Kidney (tissue), 14 donors: ENCODE measurements around the gene DUSP10. TPM values are rescaled to one million over a fixed set of nuclear protein-coding genes. Genes with fewer than 3 reads are reported as not detected.

Experiments used
- DNase-seq, 5 donors: peaks; one replicate each; pipeline ENCODE4 v3.0.0-alpha.2; 2013 to 2020
- FAIRE-seq: peaks from 2 replicates; lab custom pipeline; 2012; peaks lifted over from hg19 to GRCh38; lab: Jason Lieb, UNC
- H3K27ac ChIP-seq, 2 donors: one replicate each; pipeline ENCODE4 v1.7.0; 2013; ENCODE audit warnings: low read depth in 2 of 2, low read length in 2 of 2, inconsistent platforms in 1 of 2
- H3K27me3 ChIP-seq: one replicate; pipeline ENCODE4 v1.7.1; 2013; ENCODE audit warnings: low read length, inconsistent platforms; ENCODE audit not compliant: control insufficient read depth, insufficient read depth
- H3K36me3 ChIP-seq, 3 donors: one replicate each; pipeline versions ENCODE4 v1.7.0 to v1.7.1; 2013; ENCODE audit warnings: low read length in 3 of 3, control low read depth in 1 of 3, inconsistent platforms in 1 of 3; ENCODE audit not compliant: insufficient read depth in 3 of 3, control insufficient read depth in 2 of 3
- H3K4me1 ChIP-seq, 3 donors: one replicate each; pipeline versions ENCODE4 v1.7.0 to v1.7.1; 2013; ENCODE audit warnings: low read length in 3 of 3, inconsistent platforms in 1 of 3, low read depth in 1 of 3; ENCODE audit not compliant: control insufficient read depth in 2 of 3, insufficient read depth in 2 of 3
- H3K4me3 ChIP-seq, 3 donors: one replicate each; pipeline versions ENCODE4 v1.7.0 to v1.8.1; 2013; ENCODE audit warnings: low read length in 3 of 3, control low read depth in 1 of 3, inconsistent platforms in 1 of 3
- H3K9ac ChIP-seq, 3 donors: one replicate each; pipeline versions ENCODE4 v1.7.0 to v1.7.1; 2013; ENCODE audit warnings: low read length in 3 of 3, control low read depth in 1 of 3, inconsistent platforms in 1 of 3
- H3K9me3 ChIP-seq, 3 donors: one replicate each; pipeline versions ENCODE4 v1.7.0 to v1.7.1; 2013; ENCODE audit warnings: low read length in 3 of 3, control low read depth in 1 of 3, inconsistent platforms in 1 of 3; ENCODE audit not compliant: control insufficient read depth in 2 of 3, insufficient read depth in 1 of 3
- intact Hi-C: fragments of 100-400 bp; cut with DNase I; formaldehyde crosslinking; loops from one replicate; pipeline ENCODE4 v1.11.1; 2022
- polyA plus RNA-seq: library from polyadenylated mRNA; stranded (reverse); fragments of 350-450 nt; fragmentation: Illumina TruSeq; extraction: RNeasy Lipid Tissue Mini Kit (QIAGEN cat#74804); gene quantifications from one replicate; pipeline ENCODE4 v1.2.3, GENCODE V29; 2014; ENCODE audit warnings: low read depth, low replicate concordance; ENCODE audit not compliant: insufficient read depth
- total RNA-seq: library from RNA; stranded (reverse); fragmentation: NEBNext Ultra II Directional; extraction: Animal tissue kit (Norgen Biotek cat#: 25700); gene quantifications from one replicate; pipeline ENCODE4 v1.2.1, GENCODE V29; 2021
- TF ChIP-seq, protein P1 (sequence below): IDR thresholded peaks from 3 replicates; pipeline ENCODE4 v1.5.1; 2012; ENCODE audit warnings: mild to moderate bottlenecking, moderate library complexity, borderline replicate concordance; ENCODE audit not compliant: insufficient read depth; ENCODE audit errors: extremely low read depth
- donor health status: control.
- donor health status: control.
- donor health status: control.
- donor health status: control.
- donor health status: control.
- donor health status: DM: yes; HTN: yes; CAD: no.
- donor health status: Normal renal cell carcinoma (clear cell type).

Gene DUSP10
- total and polyA plus RNA-seq, 2 donors from 2014 or later = 1.0 to 5.3 TPM

DNA sequence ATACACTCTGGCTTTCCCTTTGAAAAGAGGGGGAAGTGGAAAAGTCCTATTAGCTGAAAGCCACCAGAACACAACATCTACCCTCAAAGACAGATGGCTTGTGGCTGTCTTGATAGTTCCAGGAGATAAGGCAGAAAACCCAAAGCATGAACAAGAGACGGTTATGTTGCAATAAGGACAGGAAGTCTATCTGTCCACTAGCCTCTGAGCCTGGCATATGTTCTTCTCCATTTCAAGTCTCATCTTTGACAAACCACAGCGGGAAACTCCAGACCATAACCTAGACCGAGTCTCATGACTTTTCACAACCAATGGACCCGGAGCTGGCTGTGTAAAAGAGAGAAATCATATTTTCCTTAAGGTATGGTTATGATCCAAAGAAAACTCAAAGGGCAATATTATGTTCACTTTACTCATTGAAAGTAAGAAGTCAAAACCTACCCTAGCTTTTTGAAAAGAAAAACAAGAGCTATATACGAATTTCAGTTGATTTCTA, 33.8 kb downstream of the DUSP10 start:
- Histone ChIP-seq H3K36me3 (peaks cover 0 to 3% (median 0%) of the 10 kb centered on the region in 3 donors), H3K4me1 (no peaks in the 10 kb centered on the region), H3K4me3 (no peak overlapping the region), H3K9me3 (no peaks in the 10 kb centered on the region), H3K27me3 (no peaks in the 10 kb centered on the region), H3K9ac (no peak overlapping the region), H3K27ac (no peak overlapping the region)
- intact Hi-C loops = no loop called here
- FAIRE-seq (no peak), DNase-seq (peak in 1 of 5 donors; percentile 23)
- TF ChIP-seq, protein P1, sequence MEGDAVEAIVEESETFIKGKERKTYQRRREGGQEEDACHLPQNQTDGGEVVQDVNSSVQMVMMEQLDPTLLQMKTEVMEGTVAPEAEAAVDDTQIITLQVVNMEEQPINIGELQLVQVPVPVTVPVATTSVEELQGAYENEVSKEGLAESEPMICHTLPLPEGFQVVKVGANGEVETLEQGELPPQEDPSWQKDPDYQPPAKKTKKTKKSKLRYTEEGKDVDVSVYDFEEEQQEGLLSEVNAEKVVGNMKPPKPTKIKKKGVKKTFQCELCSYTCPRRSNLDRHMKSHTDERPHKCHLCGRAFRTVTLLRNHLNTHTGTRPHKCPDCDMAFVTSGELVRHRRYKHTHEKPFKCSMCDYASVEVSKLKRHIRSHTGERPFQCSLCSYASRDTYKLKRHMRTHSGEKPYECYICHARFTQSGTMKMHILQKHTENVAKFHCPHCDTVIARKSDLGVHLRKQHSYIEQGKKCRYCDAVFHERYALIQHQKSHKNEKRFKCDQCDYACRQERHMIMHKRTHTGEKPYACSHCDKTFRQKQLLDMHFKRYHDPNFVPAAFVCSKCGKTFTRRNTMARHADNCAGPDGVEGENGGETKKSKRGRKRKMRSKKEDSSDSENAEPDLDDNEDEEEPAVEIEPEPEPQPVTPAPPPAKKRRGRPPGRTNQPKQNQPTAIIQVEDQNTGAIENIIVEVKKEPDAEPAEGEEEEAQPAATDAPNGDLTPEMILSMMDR = no peak

DNA sequence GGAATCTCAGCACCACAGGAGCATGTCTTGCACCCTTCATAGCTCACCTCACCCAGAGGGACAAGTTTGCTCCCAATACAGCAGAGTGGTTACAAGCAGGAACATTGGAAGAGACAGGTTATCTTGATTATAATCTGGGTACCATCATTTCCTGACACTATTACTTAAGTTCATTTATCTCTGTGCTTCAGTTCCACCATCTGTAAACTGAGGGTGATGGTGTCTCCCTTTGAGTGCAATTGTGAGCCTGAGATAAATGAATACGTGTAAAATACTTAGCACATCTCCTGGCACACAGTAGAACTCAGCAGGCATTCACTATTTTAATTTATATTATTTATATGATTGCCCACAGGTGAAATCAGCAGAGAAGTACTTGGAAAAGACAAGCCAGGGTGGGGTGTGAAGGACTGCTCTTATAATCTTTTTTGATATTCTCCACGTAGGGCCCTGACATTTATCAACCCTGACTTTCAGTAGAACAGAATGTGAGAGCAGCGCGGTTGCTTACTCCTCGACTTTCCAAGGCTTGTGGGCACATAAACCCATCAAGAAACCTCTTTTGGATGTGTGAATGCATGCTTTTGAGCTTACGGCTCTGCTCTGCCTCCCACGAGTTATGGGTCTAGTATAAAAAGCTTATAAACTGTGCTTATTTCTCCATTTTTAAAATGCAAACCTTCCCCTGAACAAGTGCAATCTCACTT, 34.9 kb downstream of the DUSP10 start:
- no peak for DNase-seq

DNA sequence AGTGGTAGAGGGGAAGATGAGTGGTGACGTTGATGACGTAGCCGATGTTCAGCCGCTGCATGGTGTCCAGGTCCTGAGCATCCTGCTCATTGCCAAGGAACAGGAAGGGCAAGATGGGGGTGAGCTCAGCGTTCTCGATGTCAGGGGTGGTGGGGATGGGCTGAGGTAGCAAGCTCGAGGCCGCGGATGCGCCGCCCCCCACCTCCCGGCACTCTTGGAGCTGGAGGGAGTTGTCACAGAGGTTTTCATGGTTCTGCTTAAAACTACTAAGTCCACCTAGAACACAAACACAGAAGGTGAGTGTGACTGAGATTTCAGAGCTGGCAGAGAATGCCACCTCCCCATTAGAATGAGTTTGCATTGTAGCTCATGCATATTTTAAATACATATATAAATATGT, 35.7 kb downstream of the DUSP10 start:
- DNase-seq = no peak

More for the DNA sequence above, 34.9 kb downstream of the DUSP10 start:
- TF ChIP-seq, protein P1 = no peak
- Histone ChIP-seq H3K9me3 (no peaks in the 10 kb centered on the region), H3K27me3 (no peaks in the 10 kb centered on the region), H3K9ac (no peak overlapping the region), H3K36me3 (peaks cover 0 to 3% (median 0%) of the 10 kb centered on the region in 3 donors), H3K4me3 (no peak overlapping the region), H3K27ac (no peak overlapping the region), H3K4me1 (no peaks in the 10 kb centered on the region)
- intact Hi-C loops = no loop called here
- FAIRE-seq = no peak

More for the DNA sequence above, 35.7 kb downstream of the DUSP10 start:
- intact Hi-C loops = no loop called here
- Histone ChIP-seq H3K4me3 (no peak overlapping the region), H3K36me3 (peaks cover 0 to 3% (median 0%) of the 10 kb centered on the region in 3 donors), H3K4me1 (no peaks in the 10 kb centered on the region), H3K27me3 (no peaks in the 10 kb centered on the region), H3K27ac (no peak overlapping the region), H3K9ac (no peak overlapping the region), H3K9me3 (no peaks in the 10 kb centered on the region)
- FAIRE-seq = no peak
- TF ChIP-seq, protein P1 = no peak
